Renal cortical epithelial cell (primary cell): ENCODE results near the gene ZIC1. TPM values are rescaled to one million over a fixed set of nuclear protein-coding genes. Genes with fewer than 3 reads are reported as not detected.

ENCODE experiments used
- DNase-seq: peaks from one replicate; pipeline ENCODE4 v3.0.0-alpha.2; 2011; ENCODE audit warnings: low read depth
- total RNA-seq: library from RNA; depleted of rRNA; stranded (reverse); fragments of >200 nt; gene quantifications from 2 replicates; pipeline ENCODE4 v1.2.3, GENCODE V29; 2014

ZIC1 gene
- total RNA-seq, 1 donor from 2014 or later, result not detected

DNA sequence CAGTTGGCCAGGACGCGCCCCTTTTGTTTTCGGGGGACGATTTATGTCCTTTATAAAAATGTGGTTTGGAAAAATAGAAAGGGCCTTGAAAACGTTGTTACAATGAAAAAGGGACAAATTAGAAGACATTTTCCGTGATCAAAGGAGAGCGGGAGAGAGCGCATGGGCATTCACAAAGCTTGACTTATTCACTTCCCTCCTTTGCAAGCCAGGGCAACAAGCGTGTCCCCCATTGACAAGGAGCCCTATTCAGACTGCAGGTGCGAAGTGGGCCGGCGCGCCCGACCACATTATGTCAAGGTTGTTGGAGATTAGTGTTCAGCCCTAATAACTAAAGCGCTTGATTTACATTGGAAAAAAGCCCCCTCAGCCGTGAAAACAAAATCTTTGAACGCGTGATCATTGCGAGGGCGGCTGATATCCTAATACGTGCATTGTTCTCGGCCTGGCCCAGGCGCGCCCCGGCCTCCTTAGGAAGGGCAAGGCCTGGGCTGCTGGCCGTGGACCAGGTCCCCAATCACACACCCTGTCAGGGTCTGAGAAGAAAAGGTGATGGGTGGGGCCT is 28.7 kb upstream of the ZIC1 start:
- DNase-seq, result no peak

DNA sequence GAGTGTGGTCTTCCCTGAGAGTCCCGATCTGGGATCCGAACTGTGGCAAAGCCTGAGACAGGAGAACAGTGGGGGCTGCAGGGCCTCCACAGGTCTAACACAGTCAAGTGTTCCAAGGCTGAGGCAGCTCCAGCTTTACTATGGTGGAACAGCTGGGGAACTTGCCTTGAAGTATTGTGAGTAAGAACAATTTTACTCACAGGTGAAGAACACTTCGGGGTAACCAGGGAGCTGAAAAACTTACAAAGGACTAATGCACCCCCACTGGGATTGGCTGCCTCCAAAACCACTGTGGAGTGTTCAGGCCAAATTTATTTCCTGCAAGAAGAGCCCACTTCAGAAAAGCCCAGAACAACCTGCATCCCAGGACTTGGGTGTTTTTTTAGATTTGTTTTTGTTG is 28.2 kb upstream of the ZIC1 start:
- no peak for DNase-seq

- DNase-seq, result no peak
These were observed 27.6 kb upstream of the ZIC1 start for GRCh38 chr3:147381596-147381995.

DNA sequence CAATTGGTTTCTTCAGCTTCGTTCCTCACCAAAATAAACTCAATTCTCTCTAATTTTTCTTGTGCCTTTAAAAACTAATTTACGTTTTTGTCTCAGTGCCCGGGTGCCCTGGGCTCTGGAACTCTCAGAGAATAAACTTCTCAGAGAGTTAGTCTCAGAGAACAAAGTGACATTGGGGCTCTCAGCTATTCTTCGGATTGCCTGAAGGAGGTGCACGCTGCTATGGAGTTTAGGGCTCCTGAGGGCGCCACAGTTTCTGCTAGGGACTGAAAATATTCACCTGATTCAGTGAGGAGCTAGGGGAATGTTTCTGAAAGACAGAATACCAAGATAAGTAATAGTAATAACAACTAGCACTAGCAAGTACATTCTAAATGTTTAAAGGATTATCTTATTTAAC is 25.5 kb upstream of the ZIC1 start:
- no peak for DNase-seq

DNA sequence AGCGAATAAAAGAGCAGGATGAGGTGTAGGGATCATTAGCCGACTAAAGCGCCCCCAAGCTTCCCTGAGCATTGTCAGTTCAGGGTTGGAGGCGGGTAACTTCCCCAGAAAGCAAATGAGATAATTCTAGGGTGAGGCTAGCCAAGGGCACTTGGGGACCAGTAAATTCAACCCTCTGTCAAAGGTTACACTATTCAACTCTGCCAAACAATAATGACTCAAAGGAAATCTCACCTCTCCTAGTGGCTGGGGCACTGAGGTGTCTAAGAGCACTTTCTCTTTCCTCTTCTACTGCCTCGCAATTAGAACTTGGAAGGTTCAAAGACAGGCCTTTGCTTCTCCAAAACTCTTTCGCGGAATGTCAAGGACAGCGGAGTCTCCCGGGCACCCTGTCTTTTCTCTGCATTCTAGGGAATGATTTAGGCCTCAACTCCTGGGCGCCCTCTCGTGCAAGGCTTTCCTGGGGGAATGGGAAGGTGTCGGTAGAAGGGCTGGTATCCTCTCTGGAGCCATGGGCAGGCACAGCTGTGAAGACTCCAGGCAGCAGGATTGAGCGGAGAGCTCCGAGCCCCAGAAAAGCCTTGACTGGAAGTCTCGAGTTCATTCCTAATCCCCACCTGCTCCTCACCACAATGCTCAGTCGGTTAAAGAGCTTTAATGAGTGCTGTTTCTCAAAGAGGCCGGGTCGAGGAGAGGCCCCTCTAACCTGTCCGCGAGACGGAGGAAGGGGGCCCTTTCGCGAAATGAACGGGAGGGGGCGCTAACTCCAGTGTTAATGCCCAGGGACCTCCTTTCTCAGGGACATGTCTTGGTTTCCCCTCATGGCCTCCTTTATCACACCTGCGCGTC is 24.7 kb upstream of the ZIC1 start:
- DNase-seq, result no peak

DNA sequence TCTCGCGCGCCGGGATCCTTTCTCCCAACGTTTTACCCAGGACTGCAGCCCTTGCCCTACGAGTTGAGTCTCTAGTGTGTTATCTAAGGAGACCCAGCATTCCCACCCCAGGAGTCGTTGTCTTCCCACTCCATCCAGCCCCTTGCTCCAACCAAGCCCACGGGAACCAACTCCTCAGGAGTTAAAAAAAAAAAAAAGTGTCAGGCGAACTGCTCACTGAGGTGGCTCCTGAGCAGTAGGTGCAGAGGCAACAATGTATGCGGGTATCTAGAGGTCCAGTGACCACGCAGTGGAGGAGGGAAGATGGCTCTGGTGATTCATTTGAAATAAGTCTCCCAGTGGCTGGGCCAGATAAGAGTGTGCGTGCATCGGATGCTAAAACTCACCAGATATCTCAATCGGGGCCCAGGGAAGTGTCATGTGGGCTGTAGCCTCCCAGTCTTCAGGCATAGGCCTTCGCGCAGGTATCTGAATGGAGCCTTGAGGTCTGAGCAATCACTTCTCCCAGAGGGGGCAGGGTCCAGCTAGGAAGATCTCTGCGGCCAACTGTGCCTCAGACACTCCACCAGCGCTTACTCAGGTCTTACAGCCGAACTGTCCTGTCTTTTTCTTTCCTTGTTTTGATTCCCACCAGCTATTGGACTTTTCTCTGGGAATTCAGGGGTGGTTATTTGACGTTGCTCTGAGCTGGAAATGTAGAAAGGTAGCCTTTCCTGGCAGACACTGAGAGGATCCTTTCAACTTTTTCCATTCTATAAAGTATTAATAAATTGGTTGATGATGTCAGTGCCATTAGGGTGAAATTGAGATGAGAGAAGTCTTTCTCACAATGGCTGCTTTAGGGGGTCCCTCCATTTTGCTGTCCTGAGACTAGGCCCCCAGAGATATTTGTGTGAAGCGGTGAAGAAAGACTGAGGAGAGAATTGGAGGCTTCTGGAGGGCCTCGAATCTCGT is 23.8 kb upstream of the ZIC1 start:
- DNase-seq, result no peak

DNA sequence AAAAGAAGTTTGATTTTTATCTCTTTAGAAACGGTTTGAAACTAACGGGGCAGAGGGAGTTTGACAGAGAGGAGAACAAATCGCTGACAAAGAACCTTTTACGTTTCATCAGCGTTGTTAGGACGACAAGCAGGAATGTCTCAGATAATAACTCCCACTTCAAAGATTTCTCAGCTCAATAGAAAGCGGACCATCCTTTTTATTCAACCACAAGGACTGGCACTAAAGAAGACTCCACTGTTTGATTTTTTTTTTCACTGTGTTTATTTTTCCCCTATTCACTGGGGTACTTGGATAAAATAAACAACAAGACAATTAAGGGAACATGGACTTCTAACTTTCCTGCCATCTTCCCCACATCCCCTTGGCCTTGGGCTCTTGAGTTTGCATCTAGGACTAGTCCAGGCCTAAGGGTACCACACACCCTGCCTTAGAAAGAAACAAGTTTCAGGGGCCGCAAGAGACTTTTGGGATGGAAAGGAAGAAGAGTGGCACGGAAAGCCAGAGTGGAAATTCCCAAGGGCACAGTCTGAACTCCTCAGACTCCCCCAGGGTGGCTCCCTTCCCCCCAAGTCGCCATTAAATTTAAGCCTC is 21.8 kb upstream of the ZIC1 start:
- no peak for DNase-seq

GRCh38 chr3:147387885-147388699 is 21.1 kb upstream of the ZIC1 start:
- no peak for DNase-seq

GRCh38 chr3:147388700-147389580 is 20.2 kb upstream of the ZIC1 start:
- DNase-seq, result no peak

- DNase-seq, result no peak
These were observed 19.4 kb upstream of the ZIC1 start for GRCh38 chr3:147389717-147390116.

- DNase-seq, result no peak
These were observed 18.3 kb upstream of the ZIC1 start for GRCh38 chr3:147390589-147391569.

- DNase-seq, result no peak
These were observed 17.2 kb upstream of the ZIC1 start for GRCh38 chr3:147391781-147392624.

DNA sequence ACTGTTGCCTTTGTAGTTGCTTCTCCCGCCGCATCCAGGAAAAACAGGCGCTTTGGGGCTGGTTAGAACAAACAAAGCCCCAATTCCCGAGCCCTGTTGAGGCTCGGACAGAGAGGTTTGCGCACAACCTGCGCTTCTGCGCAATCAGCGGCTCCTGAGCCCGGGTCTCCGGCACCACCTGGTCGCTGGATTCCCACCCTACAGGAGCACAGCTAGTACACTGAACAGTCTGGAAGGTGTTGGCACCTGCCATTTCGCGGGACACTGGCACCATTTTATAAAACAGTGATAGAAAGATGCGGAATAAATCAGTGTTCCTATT is 16.6 kb upstream of the ZIC1 start:
- DNase-seq, result no peak

DNA sequence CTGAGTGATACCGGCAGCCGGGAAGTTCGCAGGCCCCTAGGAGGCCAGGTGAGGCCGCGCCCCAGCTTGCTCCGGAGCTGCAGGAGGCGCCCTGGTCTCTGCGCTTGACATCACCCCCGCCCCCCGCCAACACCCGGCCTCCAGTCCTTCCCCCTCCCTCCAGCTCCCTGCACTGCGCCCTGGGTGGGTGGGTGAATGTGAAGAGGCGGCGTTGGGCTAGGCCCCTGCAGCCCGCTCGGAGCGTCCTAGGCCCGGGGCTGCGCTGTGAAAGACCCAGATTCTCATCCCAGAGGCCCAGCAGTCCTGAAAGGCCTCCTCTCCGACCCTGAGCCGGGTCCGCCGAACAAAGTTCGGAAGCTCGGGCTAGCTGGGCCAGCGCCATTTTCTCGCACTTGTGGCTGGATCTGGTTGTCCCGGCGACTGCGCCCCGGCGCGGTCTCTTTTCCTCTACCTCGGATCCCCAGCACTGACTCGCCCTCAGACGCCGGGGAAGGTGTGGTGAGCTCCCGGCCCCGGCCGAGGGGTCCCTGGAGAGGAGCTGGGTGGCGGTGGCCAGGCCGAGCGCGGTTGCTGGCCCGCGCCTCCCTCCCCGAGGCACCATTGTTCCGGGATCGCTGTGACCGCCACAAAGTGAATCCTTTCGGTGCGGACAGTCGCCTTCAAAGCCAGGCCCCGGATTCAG is 15.8 kb upstream of the ZIC1 start:
- DNase-seq, result no peak

- no peak for DNase-seq
These were observed 15.0 kb upstream of the ZIC1 start for GRCh38 chr3:147393943-147394883.

GRCh38 chr3:147394884-147395225 is 14.3 kb upstream of the ZIC1 start:
- DNase-seq, result no peak
